Glutamatergic neuron (in vitro differentiated cells): ENCODE data around the gene USB1. TPM values are rescaled to one million over a fixed set of nuclear protein-coding genes. Genes with fewer than 3 reads are reported as not detected.

Experiments
- DNase-seq: peaks from one replicate; pipeline ENCODE4 v3.0.0; 2022
- H3K27ac Mint-ChIP-seq: one replicate; pipeline ENCODE4 v1.8.0; 2020; ENCODE audit warnings: mild to moderate bottlenecking, mixed read lengths, inconsistent platforms; ENCODE audit not compliant: unreplicated experiment
- H3K27me3 Mint-ChIP-seq: one replicate; pipeline ENCODE4 v1.8.0; 2020; ENCODE audit warnings: mild to moderate bottlenecking, moderate library complexity, mixed read lengths, inconsistent platforms; ENCODE audit not compliant: unreplicated experiment
- H3K36me3 Mint-ChIP-seq: one replicate; pipeline ENCODE4 v1.8.0; 2020; ENCODE audit warnings: mild to moderate bottlenecking, mixed read lengths, inconsistent platforms; ENCODE audit not compliant: unreplicated experiment
- H3K4me1 Mint-ChIP-seq: one replicate; pipeline ENCODE4 v1.8.0; 2020; ENCODE audit warnings: mild to moderate bottlenecking, low read depth, mixed read lengths, inconsistent platforms; ENCODE audit not compliant: unreplicated experiment
- H3K4me3 Mint-ChIP-seq: one replicate; pipeline ENCODE4 v1.8.0; 2020; ENCODE audit warnings: mild to moderate bottlenecking, mixed read lengths, inconsistent platforms; ENCODE audit not compliant: unreplicated experiment
- H3K9me3 Mint-ChIP-seq: one replicate; pipeline ENCODE4 v1.8.0; 2020; ENCODE audit warnings: mild to moderate bottlenecking, moderate library complexity, mixed read lengths, inconsistent platforms; ENCODE audit not compliant: unreplicated experiment
- total RNA-seq: library from RNA; stranded (reverse); fragmentation: NEBNext Ultra II Directional; extraction: Animal tissue kit (Norgen Biotek cat#: 25700); gene quantifications from one replicate; pipeline ENCODE4 v1.2.1, GENCODE V29; 2021; ENCODE audit not compliant: unreplicated experiment
- TF ChIP-seq, protein P1 (sequence below): fragments of 200-600 bp; sonication (generic); IDR thresholded peaks from one replicate; pipeline ENCODE4 v1.5.0; 2021; ENCODE audit not compliant: partially characterized antibody, unreplicated experiment

The USB1 gene
- total RNA-seq, 1 donor from 2014 or later: 107 TPM

DNA sequence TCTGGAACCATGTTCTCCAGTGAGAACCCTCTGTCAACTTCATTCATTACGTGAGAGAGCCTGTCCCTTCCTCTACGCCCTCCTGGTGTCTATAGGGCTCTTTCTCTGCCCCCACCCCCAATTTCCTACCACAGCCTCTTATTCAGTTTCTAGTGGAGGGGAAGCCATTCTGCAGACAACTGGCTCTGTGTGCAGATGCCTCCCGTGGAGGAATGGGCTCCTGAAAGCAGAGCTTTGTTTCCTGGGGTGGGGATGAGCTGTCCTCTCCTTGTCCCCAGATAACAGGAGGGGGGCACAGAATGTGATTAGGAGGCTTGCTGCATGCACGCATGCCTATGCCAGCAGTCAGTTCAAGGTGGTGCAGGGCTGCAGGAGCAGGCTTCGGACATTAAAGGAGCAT, 55.9 kb downstream of the USB1 start:
- Mint-ChIP-seq H3K4me1 (no peaks in the 10 kb centered on the region), H3K9me3 (no peaks in the 10 kb centered on the region), H3K27ac (no peak overlapping the region), H3K27me3 (no peaks in the 10 kb centered on the region), H3K4me3 (no peak overlapping the region), H3K36me3 (no peaks in the 10 kb centered on the region)
- DNase-seq: no peak
- TF ChIP-seq, protein P1, sequence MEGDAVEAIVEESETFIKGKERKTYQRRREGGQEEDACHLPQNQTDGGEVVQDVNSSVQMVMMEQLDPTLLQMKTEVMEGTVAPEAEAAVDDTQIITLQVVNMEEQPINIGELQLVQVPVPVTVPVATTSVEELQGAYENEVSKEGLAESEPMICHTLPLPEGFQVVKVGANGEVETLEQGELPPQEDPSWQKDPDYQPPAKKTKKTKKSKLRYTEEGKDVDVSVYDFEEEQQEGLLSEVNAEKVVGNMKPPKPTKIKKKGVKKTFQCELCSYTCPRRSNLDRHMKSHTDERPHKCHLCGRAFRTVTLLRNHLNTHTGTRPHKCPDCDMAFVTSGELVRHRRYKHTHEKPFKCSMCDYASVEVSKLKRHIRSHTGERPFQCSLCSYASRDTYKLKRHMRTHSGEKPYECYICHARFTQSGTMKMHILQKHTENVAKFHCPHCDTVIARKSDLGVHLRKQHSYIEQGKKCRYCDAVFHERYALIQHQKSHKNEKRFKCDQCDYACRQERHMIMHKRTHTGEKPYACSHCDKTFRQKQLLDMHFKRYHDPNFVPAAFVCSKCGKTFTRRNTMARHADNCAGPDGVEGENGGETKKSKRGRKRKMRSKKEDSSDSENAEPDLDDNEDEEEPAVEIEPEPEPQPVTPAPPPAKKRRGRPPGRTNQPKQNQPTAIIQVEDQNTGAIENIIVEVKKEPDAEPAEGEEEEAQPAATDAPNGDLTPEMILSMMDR: no peak

DNA sequence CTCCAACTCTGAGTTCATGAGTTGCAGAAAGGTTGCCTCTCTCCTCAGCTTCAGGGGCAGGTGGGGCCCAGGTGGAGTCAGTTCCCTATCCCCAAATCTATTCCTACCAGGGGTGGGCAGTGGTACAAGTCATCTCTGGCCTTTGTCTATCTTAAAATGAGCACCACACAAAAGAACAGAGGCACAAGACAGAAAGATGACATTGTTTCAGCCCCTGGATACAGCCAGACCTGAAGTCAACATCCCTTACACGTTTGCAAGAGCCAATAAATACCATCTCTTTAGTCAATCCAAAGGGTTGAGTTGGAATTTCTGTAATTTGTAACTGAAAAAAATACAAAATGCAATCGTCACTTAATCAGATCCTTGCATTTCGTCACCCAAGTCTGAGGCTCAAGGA, 56.6 kb downstream of the USB1 start:
- H3K27ac Mint-ChIP-seq: no peak overlapping the region
- H3K4me3 Mint-ChIP-seq: no peak overlapping the region
- TF ChIP-seq, protein P1: no peak
- DNase-seq: no peak
- no peaks in the 10 kb centered on the region for H3K9me3 Mint-ChIP-seq
- H3K4me1 Mint-ChIP-seq: no peaks in the 10 kb centered on the region
- H3K36me3 Mint-ChIP-seq: no peaks in the 10 kb centered on the region
- no peaks in the 10 kb centered on the region for H3K27me3 Mint-ChIP-seq

DNA sequence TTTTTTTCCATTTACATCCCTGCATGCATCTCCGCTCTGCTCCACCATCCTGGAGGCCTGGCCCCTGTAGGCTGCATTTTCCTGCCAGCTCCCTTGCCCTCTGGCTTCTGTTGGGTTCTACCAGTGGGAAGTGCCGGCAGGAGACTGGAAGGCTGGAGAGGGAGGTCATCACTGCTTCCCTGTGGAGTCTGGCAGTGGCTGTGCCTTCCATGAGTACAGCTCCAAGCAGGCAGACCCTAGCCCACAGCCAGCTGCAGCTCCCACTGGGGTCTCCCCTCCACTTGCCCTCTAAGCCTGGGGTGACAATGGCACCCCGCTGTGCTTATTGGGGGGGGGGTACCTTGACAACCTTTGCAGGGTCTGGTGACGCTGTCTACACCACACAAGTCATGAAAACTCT, 61.6 kb downstream of the USB1 start:
- Mint-ChIP-seq H3K27me3 (no peaks in the 10 kb centered on the region), H3K36me3 (no peaks in the 10 kb centered on the region), H3K27ac (no peak overlapping the region), H3K4me1 (peaks cover 3% of the 10 kb centered on the region), H3K4me3 (no peak overlapping the region), H3K9me3 (no peaks in the 10 kb centered on the region)
- no peak for DNase-seq
- TF ChIP-seq, protein P1: no peak

DNA sequence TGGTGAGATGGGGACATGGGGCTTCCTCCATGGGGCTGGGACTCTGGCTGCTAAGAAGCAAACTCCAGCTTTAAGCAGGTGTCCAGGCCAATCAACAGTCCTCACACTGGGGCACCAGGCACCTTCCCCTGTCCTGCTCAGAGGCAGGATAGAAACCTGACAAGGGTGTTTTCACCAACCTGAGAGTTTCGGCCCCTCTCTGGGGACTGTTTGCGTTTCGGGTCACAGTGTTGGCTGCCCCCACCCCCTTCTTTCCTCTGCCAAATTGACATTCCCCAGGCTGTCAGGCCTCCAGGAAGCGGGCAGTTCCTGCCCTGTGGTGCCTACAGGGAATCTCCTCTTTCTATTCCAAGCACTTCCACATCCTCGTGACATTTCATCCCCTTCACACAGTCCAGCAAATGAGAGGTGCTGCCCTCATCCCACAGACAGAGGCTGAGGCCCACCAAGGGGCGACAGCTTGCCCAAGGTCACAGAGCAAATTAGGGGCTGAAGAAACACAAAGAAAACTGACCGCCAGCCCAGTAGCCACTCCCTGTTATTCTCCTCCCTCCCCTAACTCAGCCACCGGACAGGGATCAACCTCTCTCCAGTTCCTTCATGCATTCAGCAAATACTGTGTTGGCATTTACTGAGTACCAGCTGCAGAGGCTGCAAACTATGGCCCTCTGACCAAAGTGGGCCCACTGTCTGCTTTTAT, 62.3 kb downstream of the USB1 start:
- Mint-ChIP-seq H3K27me3 (no peaks in the 10 kb centered on the region), H3K9me3 (no peaks in the 10 kb centered on the region), H3K36me3 (no peaks in the 10 kb centered on the region), H3K27ac (peak overlapping the region; percentile 53), H3K4me1 (peaks cover 3% of the 10 kb centered on the region), H3K4me3 (no peak overlapping the region)
- no peak for DNase-seq
- TF ChIP-seq, protein P1: no peak

DNA sequence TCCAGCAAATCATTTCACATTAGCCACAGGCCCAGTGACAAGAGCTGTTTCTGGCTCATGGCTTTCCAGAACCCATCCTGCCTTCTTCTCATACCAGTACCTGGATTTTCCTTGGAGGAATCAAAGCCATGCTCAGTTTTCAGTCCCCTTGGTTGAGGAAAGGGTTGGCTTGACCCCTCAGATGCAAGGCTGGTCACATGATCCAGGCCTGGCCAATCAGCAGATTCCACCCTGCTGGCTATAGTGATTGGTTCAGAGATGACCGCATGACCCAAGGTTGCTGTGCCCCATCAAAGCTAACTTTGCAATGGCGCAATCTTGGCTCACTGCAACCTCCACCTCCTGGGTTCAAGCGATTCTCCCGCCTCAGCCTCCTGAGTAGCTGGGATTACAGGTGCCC, 69.4 kb downstream of the USB1 start:
- H3K36me3 Mint-ChIP-seq: peaks cover 4% of the 10 kb centered on the region
- H3K4me1 Mint-ChIP-seq: peaks cover 6% of the 10 kb centered on the region
- no peak overlapping the region for H3K4me3 Mint-ChIP-seq
- TF ChIP-seq, protein P1: no peak
- no peak for DNase-seq
- H3K27ac Mint-ChIP-seq: no peak overlapping the region
- H3K9me3 Mint-ChIP-seq: peaks cover 5% of the 10 kb centered on the region
- H3K27me3 Mint-ChIP-seq: no peaks in the 10 kb centered on the region
